Activated B cell treated with CpG ODN at 0.5 μM for 24 hours (primary cell): ENCODE data around the gene CERS6. TPM values are rescaled to one million over a fixed set of nuclear protein-coding genes. Genes with fewer than 3 reads are reported as not detected.

Source experiments
- ATAC-seq: fragments of 200-7000 bp; cut with Tn5 transposase; one replicate; pipeline ENCODE4 v1.10.0; 2021; ENCODE audit warnings: low read depth, mild to moderate bottlenecking, moderate library complexity
- CTCF ChIA-PET: fragments of 350-600 bp; sonication (Branson Sonifier 250); formaldehyde crosslinking; loops from one replicate; lab custom pipeline; 2021; ENCODE audit warnings: antibody characterized with exemption; lab: Charles Lee
- POLR2A ChIA-PET: fragments of 350-600 bp; sonication (Branson Sonifier 250); formaldehyde crosslinking; loops from one replicate; lab custom pipeline; 2021; ENCODE audit warnings: antibody characterized with exemption; lab: Charles Lee
- DNase-seq: peaks from one replicate; pipeline ENCODE4 v3.0.0; 2022
- H3K27ac Mint-ChIP-seq: one replicate; pipeline ENCODE4 v1.8.0; 2020; ENCODE audit warnings: mixed read lengths
- H3K27me3 Mint-ChIP-seq: one replicate; pipeline ENCODE4 v1.8.0; 2021; ENCODE audit warnings: mixed read lengths
- H3K36me3 Mint-ChIP-seq: one replicate; pipeline ENCODE4 v1.8.0; 2021; ENCODE audit warnings: low read depth, mixed read lengths
- H3K4me1 Mint-ChIP-seq: one replicate; pipeline ENCODE4 v1.8.0; 2021; ENCODE audit warnings: mixed read lengths
- H3K4me3 Mint-ChIP-seq: one replicate; pipeline ENCODE4 v1.8.0; 2020; ENCODE audit warnings: mild to moderate bottlenecking, mixed read lengths
- H3K9me3 Mint-ChIP-seq: one replicate; pipeline ENCODE4 v1.8.0; 2020; ENCODE audit warnings: mixed read lengths
- CTCF ChIP-seq: fragments of 200-600 bp; IDR thresholded peaks from one replicate; pipeline ENCODE4 v1.8.0; 2022; ENCODE audit warnings: antibody characterized with exemption, mild to moderate bottlenecking
- intact Hi-C: fragments of 100-400 bp; cut with micrococcal nuclease; formaldehyde crosslinking; loops from one replicate; pipeline ENCODE4 v1.15.1; 2024
- total RNA-seq: library from RNA; stranded (reverse); gene quantifications from 2 replicates; pipeline ENCODE4 v1.2.3, GENCODE V29; 2022

The CERS6 gene
- total RNA-seq, 1 donor from 2014 or later, result 5.3 TPM

GRCh38 chr2:168626096-168626495 is 170.0 kb downstream of the CERS6 start:
- Mint-ChIP-seq H3K4me3 (peak overlapping the region; percentile 25), H3K27me3 (no peaks in the 10 kb centered on the region), H3K36me3 (no peaks in the 10 kb centered on the region), H3K9me3 (no peaks in the 10 kb centered on the region), H3K4me1 (peaks cover 42% of the 10 kb centered on the region), H3K27ac (peak overlapping the region; percentile 61)
- DNase-seq, result no peak
- intact Hi-C loops, result no loop called here
- no peak for TF ChIP-seq CTCF
- ATAC-seq, result peak; percentile 40
- ChIA-PET CTCF (interaction anchor here (2.0 kb wide), 1 partner anchor 11 kb away, joined by 5 read pairs; no protein-coding TSS in a partner anchor), POLR2A (no interaction called here)

GRCh38 chr2:168626647-168627046 is 170.6 kb downstream of the CERS6 start:
- no peak overlapping the region for H3K4me3 Mint-ChIP-seq

GRCh38 chr2:168632709-168633121 is 176.6 kb downstream of the CERS6 start:
- Mint-ChIP-seq H3K27ac (no peak overlapping the region), H3K4me1 (peaks cover 17% of the 10 kb centered on the region), H3K36me3 (no peaks in the 10 kb centered on the region), H3K27me3 (no peaks in the 10 kb centered on the region), H3K9me3 (no peaks in the 10 kb centered on the region), H3K4me3 (no peak overlapping the region)
- no peak for TF ChIP-seq CTCF
- CTCF ChIA-PET, result no interaction called here
- intact Hi-C loops, result no loop called here
- POLR2A ChIA-PET, result interaction anchor here (0.7 to 1.2 kb wide), 2 partner anchors 10 to 142 kb away, joined by 3 to 4 read pairs; no protein-coding TSS in a partner anchor
- DNase-seq (no peak), ATAC-seq (peak; percentile 25)

More at GRCh38 chr2:168626647-168627046, 170.6 kb downstream of the CERS6 start:
- H3K27ac Mint-ChIP-seq, result no peak overlapping the region
- no peaks in the 10 kb centered on the region for H3K9me3 Mint-ChIP-seq
- H3K27me3 Mint-ChIP-seq, result no peaks in the 10 kb centered on the region
- peaks cover 42% of the 10 kb centered on the region for H3K4me1 Mint-ChIP-seq
- H3K36me3 Mint-ChIP-seq, result no peaks in the 10 kb centered on the region
- ATAC-seq, result no peak
- ChIA-PET CTCF (no interaction called here), POLR2A (no interaction called here)
- intact Hi-C loops, result no loop called here
- no peak for TF ChIP-seq CTCF
- DNase-seq, result no peak

- CTCF ChIA-PET, result no interaction called here
- Mint-ChIP-seq H3K27me3 (no peaks in the 10 kb centered on the region), H3K9me3 (no peaks in the 10 kb centered on the region), H3K4me3 (no peak overlapping the region), H3K4me1 (peaks cover 13% of the 10 kb centered on the region), H3K36me3 (no peaks in the 10 kb centered on the region), H3K27ac (no peak overlapping the region)
- DNase-seq (no peak), ATAC-seq (no peak)
- TF ChIP-seq CTCF, result no peak
- intact Hi-C loops, result no loop called here
- POLR2A ChIA-PET, result interaction anchor here (0.7 to 1.2 kb wide), 2 partner anchors 9 to 143 kb away, joined by 3 to 4 read pairs; no protein-coding TSS in a partner anchor
These were observed 177.1 kb downstream of the CERS6 start for GRCh38 chr2:168633200-168633599.

- no peak for DNase-seq
- ChIA-PET POLR2A (interaction anchor here (1.2 kb wide), 1 partner anchor 144 kb away, joined by 3 read pairs; no protein-coding TSS in a partner anchor), CTCF (no interaction called here)
- Mint-ChIP-seq H3K4me1 (peaks cover 9% of the 10 kb centered on the region), H3K27me3 (no peaks in the 10 kb centered on the region), H3K36me3 (no peaks in the 10 kb centered on the region), H3K9me3 (no peaks in the 10 kb centered on the region), H3K27ac (no peak overlapping the region), H3K4me3 (no peak overlapping the region)
- intact Hi-C loops, result no loop called here
- TF ChIP-seq CTCF, result no peak
- no peak for ATAC-seq
These were observed 177.8 kb downstream of the CERS6 start for GRCh38 chr2:168633895-168634294.
